GM18861 (cell line): ENCODE data around the gene ANTXR1.
"Not testable (repeated sequence)": the region's sequence is repeated elsewhere in the genome, so short reads cannot be mapped to it uniquely, and the experiment has no call there.

Experiments used
- ATAC-seq: cut with Tn5 transposase; IDR thresholded peaks from one replicate; pipeline ENCODE4 v1.9.1; 2021; ENCODE audit not compliant: unreplicated experiment

Gene ANTXR1

DNA sequence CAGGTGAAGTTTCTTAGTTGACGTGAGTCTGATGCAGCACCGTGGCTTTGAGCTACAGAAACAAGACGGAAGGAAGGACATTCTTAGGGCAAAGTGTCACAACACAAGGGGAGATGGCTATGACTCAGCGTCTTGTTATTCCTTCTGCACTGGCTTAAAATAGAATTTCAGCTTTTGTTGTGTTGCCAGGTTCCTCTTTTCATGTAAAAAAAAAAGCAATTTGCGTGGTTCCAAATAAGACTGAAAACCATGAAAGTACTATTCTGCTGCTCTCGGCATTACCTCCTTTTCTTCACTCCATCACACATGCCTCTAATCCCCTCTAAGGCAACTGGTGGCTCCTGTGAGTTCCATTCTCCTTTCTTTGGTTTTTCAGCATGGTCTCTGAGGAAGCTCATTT, 150.1 kb downstream of the ANTXR1 start:
- no peak for ATAC-seq

- ATAC-seq: no peak
Measured at GRCh38 chr2:69163556-69163955, 150.6 kb downstream of the ANTXR1 start.

- ATAC-seq: no peak
Measured at GRCh38 chr2:69164061-69164778, 151.2 kb downstream of the ANTXR1 start.

DNA sequence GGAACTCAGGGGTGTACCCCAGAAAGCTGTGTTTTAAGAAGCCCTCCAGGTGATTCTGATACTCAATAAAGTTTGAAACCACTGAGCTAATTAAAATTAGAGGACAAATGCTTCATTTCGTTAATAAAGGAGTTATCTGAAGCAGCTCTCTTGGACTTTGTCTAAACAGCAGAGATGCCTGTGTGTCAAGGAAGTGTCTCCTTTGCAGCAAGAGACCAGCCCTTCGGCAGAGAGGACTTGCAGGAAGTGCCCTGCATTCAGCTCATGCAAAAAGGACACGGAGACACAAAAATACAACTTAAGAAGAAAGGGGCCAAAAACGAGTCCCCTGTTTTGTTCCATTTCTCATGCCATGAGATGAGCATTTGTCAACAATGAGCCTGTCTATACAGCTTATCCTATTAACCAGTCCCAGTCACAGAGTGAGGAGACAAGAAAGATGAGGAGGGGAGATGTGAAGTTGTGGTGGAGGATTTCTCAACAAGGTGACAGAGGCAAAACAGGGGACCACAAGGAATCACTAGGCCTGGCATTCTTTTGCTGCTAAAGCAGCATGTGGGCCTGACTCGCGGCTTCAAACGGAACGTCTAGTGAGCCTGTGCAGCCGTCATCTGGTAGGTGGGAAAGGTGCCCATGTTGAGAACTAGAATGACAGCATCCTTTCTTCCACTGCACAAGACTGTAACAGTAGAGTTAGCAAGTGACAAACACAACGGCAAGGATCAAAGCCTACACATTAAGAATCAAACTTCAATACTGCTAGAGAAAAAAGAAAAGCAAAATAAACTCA, 152.3 kb downstream of the ANTXR1 start:
- ATAC-seq: no peak

DNA sequence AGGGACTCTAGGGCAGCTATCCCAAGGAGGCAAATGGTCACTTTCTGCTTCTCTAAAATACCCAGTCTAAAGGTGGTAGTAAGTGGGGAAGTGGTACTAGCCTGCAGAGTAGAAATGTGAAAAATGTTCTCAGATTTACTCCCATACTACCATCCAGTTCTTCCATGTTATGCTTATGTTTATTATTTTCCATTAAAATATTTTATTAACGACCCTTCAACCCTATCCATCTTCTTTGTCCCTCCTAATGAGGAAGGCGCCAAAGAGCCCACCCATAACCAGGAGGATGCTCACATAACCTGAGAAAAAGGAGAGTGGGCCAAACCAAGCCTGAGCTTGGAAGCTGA, 153.5 kb downstream of the ANTXR1 start:
- no peak for ATAC-seq

DNA sequence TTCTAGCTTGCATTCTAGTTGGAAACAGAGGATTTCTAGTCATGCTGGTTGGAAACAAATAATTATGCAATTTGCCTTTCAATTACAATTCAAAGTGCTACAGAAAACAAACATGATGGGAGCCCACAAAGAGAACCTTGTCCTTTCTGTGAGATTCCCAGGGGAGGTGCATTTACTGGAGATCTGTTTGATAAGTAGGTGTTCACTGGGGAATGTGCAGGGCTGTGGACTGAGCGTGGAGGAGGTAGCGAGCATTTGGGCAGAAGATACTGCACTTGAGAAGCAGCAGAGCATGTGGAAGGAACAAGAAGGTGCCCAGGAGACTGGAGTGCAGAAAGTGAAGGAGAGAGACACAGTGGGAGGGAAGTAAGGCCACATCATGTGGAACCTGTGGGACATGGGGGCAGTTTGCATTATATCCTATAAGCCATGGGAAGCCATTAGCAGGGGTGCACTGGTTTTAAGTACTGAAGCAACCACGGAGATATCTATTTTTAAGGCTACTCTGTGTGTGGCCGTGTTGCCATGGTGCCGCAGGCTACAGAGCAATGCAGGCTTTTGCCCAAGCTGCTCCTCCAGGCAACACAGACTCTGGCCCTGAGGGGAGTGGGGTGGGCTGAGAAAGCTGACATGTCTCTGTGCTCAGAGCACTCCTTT, 154.0 kb downstream of the ANTXR1 start:
- no peak for ATAC-seq

- no peak for ATAC-seq
Measured at GRCh38 chr2:69167469-69167822, 154.5 kb downstream of the ANTXR1 start.

GRCh38 chr2:69168144-69168813, 155.3 kb downstream of the ANTXR1 start:
- ATAC-seq: no peak

GRCh38 chr2:69168950-69169654, 156.1 kb downstream of the ANTXR1 start:
- ATAC-seq: no peak

GRCh38 chr2:69169655-69170389, 156.8 kb downstream of the ANTXR1 start:
- ATAC-seq: no peak

- no peak for ATAC-seq
Measured at GRCh38 chr2:69170661-69171060, 157.7 kb downstream of the ANTXR1 start.

- no peak for ATAC-seq
Measured at GRCh38 chr2:69171116-69171896, 158.3 kb downstream of the ANTXR1 start.

GRCh38 chr2:69171897-69172525, 159.0 kb downstream of the ANTXR1 start:
- ATAC-seq: no peak

- ATAC-seq: no peak
Measured at GRCh38 chr2:69173706-69174105, 160.7 kb downstream of the ANTXR1 start.

DNA sequence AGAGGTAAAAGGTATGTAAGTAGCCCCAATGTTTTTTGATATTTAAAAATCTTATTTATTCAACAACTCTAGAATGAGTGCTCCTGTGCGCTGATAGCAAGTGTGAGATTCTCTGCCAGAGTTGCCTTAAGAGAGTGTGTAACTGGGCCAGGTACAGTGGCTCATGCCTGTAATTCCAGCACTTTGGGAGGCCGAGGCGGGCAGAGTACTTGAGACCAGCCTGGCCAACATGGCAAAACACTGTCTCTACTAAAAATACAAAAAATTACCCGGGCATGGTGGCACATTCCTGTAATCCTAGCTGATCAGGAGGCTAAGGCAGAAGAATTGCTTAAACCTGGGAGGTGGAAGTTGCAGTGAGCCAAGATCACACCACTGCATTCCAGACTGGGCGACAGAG, 161.2 kb downstream of the ANTXR1 start:
- ATAC-seq: not testable (repeated sequence)

- ATAC-seq: no peak
Measured at GRCh38 chr2:69175790-69176715, 163.1 kb downstream of the ANTXR1 start.

GRCh38 chr2:69177063-69177771, 164.2 kb downstream of the ANTXR1 start:
- ATAC-seq: no peak
